NCI-H446 (cell line): ENCODE measurements around the gene SFMBT2.

ENCODE experiments used
- DNase-seq, 2 experiments: peaks; one replicate each; lab custom pipeline; 2025; lab: John Stamatoyannopoulos, UW

SFMBT2 gene

GRCh38 chr10:7425691-7426090 lies 14.9 kb upstream of the SFMBT2 start:
- DNase-seq, result no peak

- no peak for DNase-seq
Observed at GRCh38 chr10:7424919-7425318, 14.1 kb upstream of the SFMBT2 start.

GRCh38 chr10:7424315-7424714 lies 13.5 kb upstream of the SFMBT2 start:
- no peak for DNase-seq

- DNase-seq, result no peak
Observed at GRCh38 chr10:7423521-7423920, 12.7 kb upstream of the SFMBT2 start.

GRCh38 chr10:7421526-7421925 lies 10.7 kb upstream of the SFMBT2 start:
- DNase-seq, result no peak

- DNase-seq, result no peak
Observed at GRCh38 chr10:7419998-7420397, 9.2 kb upstream of the SFMBT2 start.

- no peak for DNase-seq
Observed at GRCh38 chr10:7417807-7418206, 7.0 kb upstream of the SFMBT2 start.

GRCh38 chr10:7417103-7417623 lies 6.3 kb upstream of the SFMBT2 start:
- no peak for DNase-seq

GRCh38 chr10:7414766-7415165 lies 3.9 kb upstream of the SFMBT2 start:
- no peak for DNase-seq

GRCh38 chr10:7412928-7413282 lies 2.1 kb upstream of the SFMBT2 start:
- no peak for DNase-seq

GRCh38 chr10:7412237-7412927 lies 1.5 kb upstream of the SFMBT2 start:
- no peak for DNase-seq

- no peak for DNase-seq
Observed at GRCh38 chr10:7411671-7412128, 866 bp upstream of the SFMBT2 start.

- DNase-seq, result no peak
Observed at GRCh38 chr10:7410301-7410861, 453 bp downstream of the SFMBT2 start.

GRCh38 chr10:7409732-7410168 lies 1.1 kb downstream of the SFMBT2 start:
- no peak for DNase-seq

- DNase-seq, result no peak
Observed at GRCh38 chr10:7409045-7409731, 1.6 kb downstream of the SFMBT2 start.

- no peak for DNase-seq
Observed at GRCh38 chr10:7408291-7409044, 2.4 kb downstream of the SFMBT2 start.

- no peak for DNase-seq
Observed at GRCh38 chr10:7407368-7408290, 3.2 kb downstream of the SFMBT2 start.

GRCh38 chr10:7406712-7407333 lies 4.0 kb downstream of the SFMBT2 start:
- no peak for DNase-seq

- no peak for DNase-seq
Observed at GRCh38 chr10:7405637-7406036, 5.2 kb downstream of the SFMBT2 start.

GRCh38 chr10:7403620-7404019 lies 7.2 kb downstream of the SFMBT2 start:
- no peak for DNase-seq

GRCh38 chr10:7401782-7402181 lies 9.1 kb downstream of the SFMBT2 start:
- no peak for DNase-seq
